HCT116 (cell line): ENCODE results near the gene FNDC3B. TPM values are rescaled to one million over a fixed set of nuclear protein-coding genes. Genes with fewer than 3 reads are reported as not detected.

Experiments used
- ATAC-seq: fragments of 200-7000 bp; cut with Tn5 transposase; 2 replicates; pipeline ENCODE4 v1.9.1; 2020; ENCODE audit warnings: mild to moderate bottlenecking, moderate library complexity
- BruUV-seq: library from RNA; stranded (reverse); fragments of 400-500 nt; replicated peaks from 2 replicates; lab custom pipeline; 2021; lab: Mats Ljungman, UMichigan
- CTCF ChIA-PET: fragments of 300-600 bp; sonication (Branson Sonifier 250); formaldehyde crosslinking; loops from one replicate; lab custom pipeline; 2021; ENCODE audit warnings: antibody characterized with exemption; lab: Charles Lee
- POLR2A ChIA-PET: fragments of 300-600, 350-600 bp; sonication (Branson Sonifier 250); formaldehyde crosslinking; loops from one replicate; lab custom pipeline; 2021; ENCODE audit warnings: antibody characterized with exemption; lab: Charles Lee
- RAD21 ChIA-PET, 2 experiments: fragments of 300-600 bp; sonication (Branson Sonifier 250); formaldehyde crosslinking; loops; one replicate each; lab custom pipeline; 2023; ENCODE audit warnings: low total read pairs in 2 of 2; ENCODE audit not compliant: uncharacterized antibody in 2 of 2, unreplicated experiment in 2 of 2, low non-redundant PET in 1 of 2; lab: Charles Lee
- DNase-seq: peaks from one replicate; pipeline ENCODE4 v3.0.0-alpha.2; 2010; ENCODE audit warnings: low read depth, low spot score
- H2AFZ ChIP-seq: fragments of 200-600 bp; shearing (Covaris generic), sonication (generic); 2 replicates; pipeline ENCODE4 v1.6.1; 2017; ENCODE audit warnings: low read depth, mixed run types, mixed read lengths, antibody characterized with exemption, low read length; ENCODE audit not compliant: poor library complexity, severe bottlenecking
- H3K27ac ChIP-seq: 2 replicates; pipeline ENCODE4 v1.5.1; 2012; ENCODE audit warnings: low read depth, low read length
- H3K27me3 ChIP-seq: fragments of 200-600 bp; sonication (generic); 2 replicates; pipeline ENCODE4 v1.6.1; 2016; ENCODE audit warnings: mixed run types, low read length, mixed read lengths; ENCODE audit not compliant: insufficient read depth
- H3K36me3 ChIP-seq, 2 experiments: fragments of 200-500 bp in 1 of 2; fragments of 200-600 bp in 1 of 2; sonication (Bioruptor generic) in 1 of 2; sonication (generic) in 1 of 2; 2 replicates each; pipeline versions ENCODE4 v1.5.1 to v1.6.1; 2014 to 2016; ENCODE audit warnings: low read length in 2 of 2, inconsistent platforms in 1 of 2, mixed read lengths in 1 of 2, mixed run types in 1 of 2; ENCODE audit not compliant: insufficient read depth in 2 of 2, control insufficient read depth in 1 of 2
- H3K4me1 ChIP-seq, 2 experiments: fragments of 200-600 bp in 1 of 2; sonication (generic) in 1 of 2; 2 replicates each; pipeline versions ENCODE4 v1.5.1 to v1.6.1; 2012 to 2017; ENCODE audit warnings: low read length in 2 of 2, inconsistent platforms in 1 of 2, mild to moderate bottlenecking in 1 of 2, mixed read lengths in 1 of 2, mixed run types in 1 of 2, moderate library complexity in 1 of 2; ENCODE audit not compliant: insufficient read depth in 2 of 2, control insufficient read depth in 1 of 2
- H3K4me2 ChIP-seq: fragments of 200-600 bp; sonication (generic); 2 replicates; pipeline ENCODE4 v1.6.1; 2017; ENCODE audit warnings: mixed run types, low read length, mixed read lengths
- H3K4me3 ChIP-seq, 2 experiments: fragments of 200-600 bp in 1 of 2; sonication (generic) in 1 of 2; replicated peaks in 1 of 2; 2 replicates each; pipeline ENCODE4 v1.5.1; 2011 to 2016; ENCODE audit warnings: low read length in 2 of 2, control low read depth in 1 of 2, low read depth in 1 of 2, mild to moderate bottlenecking in 1 of 2, mixed read lengths in 1 of 2, mixed run types in 1 of 2
- H3K79me2 ChIP-seq: fragments of 200-600 bp; sonication (generic); 2 replicates; pipeline ENCODE4 v1.6.1; 2017; ENCODE audit warnings: mild to moderate bottlenecking, mixed run types, low read length, moderate library complexity, mixed read lengths; ENCODE audit not compliant: insufficient read depth
- H3K9ac ChIP-seq: fragments of 200-600 bp; sonication (generic); 2 replicates; pipeline ENCODE4 v1.6.1; 2016; ENCODE audit warnings: low read length, mixed read lengths
- H3K9me2 ChIP-seq: fragments of 200-600 bp; sonication (generic), shearing (Covaris generic); 2 replicates; pipeline ENCODE4 v1.6.1; 2017; ENCODE audit warnings: mixed run types, mild to moderate bottlenecking, moderate library complexity; ENCODE audit not compliant: insufficient read depth
- H3K9me3 ChIP-seq, 2 experiments: fragments of 200-500 bp in 1 of 2; fragments of 200-600 bp in 1 of 2; sonication (Bioruptor generic) in 1 of 2; sonication (generic) in 1 of 2; 2 replicates each; pipeline ENCODE4 v1.6.1; 2014 to 2017; ENCODE audit warnings: low read length in 2 of 2, mixed read lengths in 2 of 2, inconsistent platforms in 1 of 2, low read depth in 1 of 2, mild to moderate bottlenecking in 1 of 2, mixed run types in 1 of 2, moderate library complexity in 1 of 2; ENCODE audit not compliant: control insufficient read depth in 1 of 2, insufficient read depth in 1 of 2
- H4K20me1 ChIP-seq: fragments of 200-600 bp; sonication (generic), shearing (Covaris generic); 2 replicates; pipeline ENCODE4 v1.6.1; 2017; ENCODE audit warnings: mixed run types, mild to moderate bottlenecking, moderate library complexity; ENCODE audit not compliant: insufficient read depth
- ATF3 ChIP-seq: IDR thresholded peaks from 2 replicates; pipeline ENCODE4 v1.6.1; 2012
- CBX3 ChIP-seq: IDR thresholded peaks from 2 replicates; pipeline ENCODE4 v1.6.1; 2012; ENCODE audit warnings: low read depth
- CEBPB ChIP-seq: IDR thresholded peaks from 2 replicates; pipeline ENCODE4 v1.6.1; 2012; ENCODE audit warnings: low read depth
- EGR1 ChIP-seq: IDR thresholded peaks from 2 replicates; pipeline ENCODE4 v1.6.1; 2012; ENCODE audit warnings: low read depth
- EZH2 ChIP-seq: fragments of 200-600 bp; sonication (generic); IDR thresholded peaks from 2 replicates; pipeline ENCODE4 v1.6.1; 2017; ENCODE audit warnings: antibody characterized with exemption, mixed run types
- EZH2phosphoT487 ChIP-seq: fragments of 200-600 bp; IDR thresholded peaks from 2 replicates; pipeline ENCODE4 v1.6.1; 2018; ENCODE audit warnings: antibody characterized with exemption, borderline replicate concordance
- FOSL1 ChIP-seq: IDR thresholded peaks from 2 replicates; pipeline ENCODE4 v1.6.1; 2012; ENCODE audit warnings: low read depth
- JUND ChIP-seq: IDR thresholded peaks from 2 replicates; pipeline ENCODE4 v1.6.1; 2012
- MAX ChIP-seq: IDR thresholded peaks from 2 replicates; pipeline ENCODE4 v1.6.1; 2012
- POLR2AphosphoS5 ChIP-seq: IDR thresholded peaks from 2 replicates; pipeline ENCODE4 v1.6.1; 2011; ENCODE audit warnings: mild to moderate bottlenecking, low read depth, low read length, moderate library complexity
- RAD21 ChIP-seq: IDR thresholded peaks from 2 replicates; pipeline ENCODE4 v1.6.1; 2012; ENCODE audit warnings: low read depth, mild to moderate bottlenecking
- SIN3A ChIP-seq: IDR thresholded peaks from 2 replicates; pipeline ENCODE4 v1.6.1; 2012; ENCODE audit warnings: low read depth
- SP1 ChIP-seq: IDR thresholded peaks from 2 replicates; pipeline ENCODE4 v1.6.1; 2012; ENCODE audit warnings: low read depth
- SRF ChIP-seq: IDR thresholded peaks from 2 replicates; pipeline ENCODE4 v1.6.1; 2012; ENCODE audit warnings: low read depth
- TCF7L2 ChIP-seq: IDR thresholded peaks from 2 replicates; pipeline ENCODE4 v1.7.0; 2011; ENCODE audit warnings: borderline replicate concordance, inconsistent platforms; ENCODE audit not compliant: insufficient read depth, insufficient read length; ENCODE audit errors: extremely low read depth
- ZFX ChIP-seq: fragments of 450-650 bp; IDR thresholded peaks from 2 replicates; pipeline ENCODE4 v1.6.1; 2017
- ZNF274 ChIP-seq: fragments of 200-500 bp; sonication (Bioruptor generic); IDR thresholded peaks from 2 replicates; pipeline ENCODE4 v1.6.1; 2014; ENCODE audit warnings: mild to moderate bottlenecking, low read depth, low read length, inconsistent platforms
- intact Hi-C: fragments of 100-400 bp; cut with micrococcal nuclease; formaldehyde crosslinking; loops from 2 replicates; pipeline ENCODE4 v1.10.0; 2022
- total RNA-seq: library from RNA; stranded (reverse); gene quantifications from one replicate; pipeline ENCODE4 v1.2.1, GENCODE V29; 2021; ENCODE audit not compliant: unreplicated experiment
- TF ChIP-seq, protein P1 (sequence below): IDR thresholded peaks from 2 replicates; pipeline ENCODE4 v1.6.1; 2011; ENCODE audit warnings: mild to moderate bottlenecking, low read length, moderate library complexity; ENCODE audit not compliant: insufficient replicate concordance; ENCODE audit errors: extremely low read depth
- TF ChIP-seq, protein P2 (sequence below): IDR thresholded peaks from 2 replicates; pipeline ENCODE4 v1.6.1; 2012; ENCODE audit warnings: low read depth
- TF ChIP-seq, protein P3 (sequence below), 3 experiments: fragments of 200-600 bp in 1 of 3; sonication (generic) in 1 of 3; IDR thresholded peaks in 2 of 3; conservative IDR thresholded peaks in 1 of 3; 2 replicates each; pipeline ENCODE4 v1.5.1; 2012 to 2017; ENCODE audit warnings: low read depth in 2 of 3, low read length in 2 of 3, antibody characterized with exemption in 1 of 3, borderline replicate concordance in 1 of 3, control low read depth in 1 of 3, mild to moderate bottlenecking in 1 of 3, mixed read lengths in 1 of 3, mixed run types in 1 of 3, moderate library complexity in 1 of 3; ENCODE audit not compliant: insufficient read depth in 1 of 3

Gene FNDC3B
- total RNA-seq, 1 experiment from 2014 or later = 45.7 TPM

DNA sequence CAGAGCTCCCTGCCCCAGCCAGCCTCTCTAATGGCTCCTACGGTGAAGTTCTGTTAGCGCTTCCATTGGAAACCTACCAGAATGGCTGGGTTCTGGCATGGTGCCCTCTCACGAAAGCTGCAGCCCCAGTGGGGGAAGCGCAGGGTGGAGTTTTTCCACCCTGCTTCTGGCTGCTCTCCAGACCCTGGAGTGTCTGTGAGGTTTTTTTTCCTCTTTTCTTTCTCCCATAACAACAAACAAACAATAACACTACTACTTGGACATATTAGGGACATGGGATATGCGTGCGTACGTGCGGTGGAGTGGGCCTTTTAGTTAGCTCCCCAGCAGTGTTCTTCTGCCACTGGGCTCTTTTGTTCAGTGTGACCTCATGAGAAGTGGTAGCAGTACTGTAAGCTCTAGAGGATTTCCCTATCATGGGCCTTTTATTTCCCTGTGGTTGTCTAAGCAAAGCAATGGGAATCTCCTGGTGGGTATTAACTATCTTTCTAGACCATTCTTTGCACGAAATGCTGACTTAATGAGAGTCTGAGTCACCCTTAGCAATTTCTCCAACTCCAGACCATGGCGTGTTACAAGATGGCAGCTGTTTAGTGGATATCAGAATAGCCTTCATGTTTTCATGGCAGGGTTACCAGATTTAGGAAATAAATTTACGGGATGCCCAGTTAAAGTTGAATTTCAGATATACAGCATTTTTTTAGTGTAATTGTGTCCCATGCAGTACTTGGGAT lies 161.9 kb downstream of the FNDC3B start:
- no peak overlapping the region for H3K4me3 ChIP-seq
- no TSS peak for BruUV-seq

More for the DNA sequence above, 161.9 kb downstream of the FNDC3B start:
- Histone ChIP-seq H3K27me3 (no peaks in the 10 kb centered on the region), H3K9me2 (no peaks in the 10 kb centered on the region), H3K4me1 (peaks cover 2 to 3% of the 10 kb centered on the region in 2 experiments; a peak in 1 of 4 replicates), H3K36me3 (no peaks in the 10 kb centered on the region), H3K27ac (no peak overlapping the region), H3K79me2 (peaks cover 5% of the 10 kb centered on the region; the same call in 1 of the 2 replicates), H2AFZ (no peak overlapping the region), H4K20me1 (no peaks in the 10 kb centered on the region), H3K4me2 (no peak overlapping the region), H3K9me3 (no peaks in the 10 kb centered on the region), H3K9ac (no peak overlapping the region)
- TF ChIP-seq ZNF274 (no peak), FOSL1 (no peak), JUND (no peak), EGR1 (no peak), SP1 (no peak), CBX3 (no peak), RAD21 (no peak), CEBPB (no peak), ATF3 (no peak), SIN3A (no peak), ZFX (no peak), EZH2phosphoT487 (no peak), POLR2AphosphoS5 (no peak), MAX (no peak), EZH2 (no peak), SRF (no peak), TCF7L2 (no peak)
- TF ChIP-seq, protein P1, sequence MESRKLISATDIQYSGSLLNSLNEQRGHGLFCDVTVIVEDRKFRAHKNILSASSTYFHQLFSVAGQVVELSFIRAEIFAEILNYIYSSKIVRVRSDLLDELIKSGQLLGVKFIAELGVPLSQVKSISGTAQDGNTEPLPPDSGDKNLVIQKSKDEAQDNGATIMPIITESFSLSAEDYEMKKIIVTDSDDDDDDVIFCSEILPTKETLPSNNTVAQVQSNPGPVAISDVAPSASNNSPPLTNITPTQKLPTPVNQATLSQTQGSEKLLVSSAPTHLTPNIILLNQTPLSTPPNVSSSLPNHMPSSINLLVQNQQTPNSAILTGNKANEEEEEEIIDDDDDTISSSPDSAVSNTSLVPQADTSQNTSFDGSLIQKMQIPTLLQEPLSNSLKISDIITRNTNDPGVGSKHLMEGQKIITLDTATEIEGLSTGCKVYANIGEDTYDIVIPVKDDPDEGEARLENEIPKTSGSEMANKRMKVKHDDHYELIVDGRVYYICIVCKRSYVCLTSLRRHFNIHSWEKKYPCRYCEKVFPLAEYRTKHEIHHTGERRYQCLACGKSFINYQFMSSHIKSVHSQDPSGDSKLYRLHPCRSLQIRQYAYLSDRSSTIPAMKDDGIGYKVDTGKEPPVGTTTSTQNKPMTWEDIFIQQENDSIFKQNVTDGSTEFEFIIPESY = no peak
- TF ChIP-seq, protein P2, sequence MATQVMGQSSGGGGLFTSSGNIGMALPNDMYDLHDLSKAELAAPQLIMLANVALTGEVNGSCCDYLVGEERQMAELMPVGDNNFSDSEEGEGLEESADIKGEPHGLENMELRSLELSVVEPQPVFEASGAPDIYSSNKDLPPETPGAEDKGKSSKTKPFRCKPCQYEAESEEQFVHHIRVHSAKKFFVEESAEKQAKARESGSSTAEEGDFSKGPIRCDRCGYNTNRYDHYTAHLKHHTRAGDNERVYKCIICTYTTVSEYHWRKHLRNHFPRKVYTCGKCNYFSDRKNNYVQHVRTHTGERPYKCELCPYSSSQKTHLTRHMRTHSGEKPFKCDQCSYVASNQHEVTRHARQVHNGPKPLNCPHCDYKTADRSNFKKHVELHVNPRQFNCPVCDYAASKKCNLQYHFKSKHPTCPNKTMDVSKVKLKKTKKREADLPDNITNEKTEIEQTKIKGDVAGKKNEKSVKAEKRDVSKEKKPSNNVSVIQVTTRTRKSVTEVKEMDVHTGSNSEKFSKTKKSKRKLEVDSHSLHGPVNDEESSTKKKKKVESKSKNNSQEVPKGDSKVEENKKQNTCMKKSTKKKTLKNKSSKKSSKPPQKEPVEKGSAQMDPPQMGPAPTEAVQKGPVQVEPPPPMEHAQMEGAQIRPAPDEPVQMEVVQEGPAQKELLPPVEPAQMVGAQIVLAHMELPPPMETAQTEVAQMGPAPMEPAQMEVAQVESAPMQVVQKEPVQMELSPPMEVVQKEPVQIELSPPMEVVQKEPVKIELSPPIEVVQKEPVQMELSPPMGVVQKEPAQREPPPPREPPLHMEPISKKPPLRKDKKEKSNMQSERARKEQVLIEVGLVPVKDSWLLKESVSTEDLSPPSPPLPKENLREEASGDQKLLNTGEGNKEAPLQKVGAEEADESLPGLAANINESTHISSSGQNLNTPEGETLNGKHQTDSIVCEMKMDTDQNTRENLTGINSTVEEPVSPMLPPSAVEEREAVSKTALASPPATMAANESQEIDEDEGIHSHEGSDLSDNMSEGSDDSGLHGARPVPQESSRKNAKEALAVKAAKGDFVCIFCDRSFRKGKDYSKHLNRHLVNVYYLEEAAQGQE = no peak
- TF ChIP-seq, protein P3, sequence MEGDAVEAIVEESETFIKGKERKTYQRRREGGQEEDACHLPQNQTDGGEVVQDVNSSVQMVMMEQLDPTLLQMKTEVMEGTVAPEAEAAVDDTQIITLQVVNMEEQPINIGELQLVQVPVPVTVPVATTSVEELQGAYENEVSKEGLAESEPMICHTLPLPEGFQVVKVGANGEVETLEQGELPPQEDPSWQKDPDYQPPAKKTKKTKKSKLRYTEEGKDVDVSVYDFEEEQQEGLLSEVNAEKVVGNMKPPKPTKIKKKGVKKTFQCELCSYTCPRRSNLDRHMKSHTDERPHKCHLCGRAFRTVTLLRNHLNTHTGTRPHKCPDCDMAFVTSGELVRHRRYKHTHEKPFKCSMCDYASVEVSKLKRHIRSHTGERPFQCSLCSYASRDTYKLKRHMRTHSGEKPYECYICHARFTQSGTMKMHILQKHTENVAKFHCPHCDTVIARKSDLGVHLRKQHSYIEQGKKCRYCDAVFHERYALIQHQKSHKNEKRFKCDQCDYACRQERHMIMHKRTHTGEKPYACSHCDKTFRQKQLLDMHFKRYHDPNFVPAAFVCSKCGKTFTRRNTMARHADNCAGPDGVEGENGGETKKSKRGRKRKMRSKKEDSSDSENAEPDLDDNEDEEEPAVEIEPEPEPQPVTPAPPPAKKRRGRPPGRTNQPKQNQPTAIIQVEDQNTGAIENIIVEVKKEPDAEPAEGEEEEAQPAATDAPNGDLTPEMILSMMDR (IDR thresholded peaks at IDR 0.05 in 2 of 3, conservative IDR thresholded peaks at IDR 0.05 in 1 of 3; ENCODE audit: borderline replicate concordance in 1 of 3, insufficient read depth in 1 of 3, low read depth in 2 of 3, low read length in 2 of 3) = no peak
- ChIA-PET CTCF (no interaction called here), RAD21 (no interaction called here), POLR2A (no interaction called here)
- DNase-seq = no peak
- intact Hi-C loops = no loop called here
- no peak for ATAC-seq
